Bone marrow (tissue), 2 donors: ENCODE data around the gene AGMO.

ENCODE experiments used
- DNase-seq, 2 donors: peaks; one replicate each; lab custom pipeline; 2025; lab: John Stamatoyannopoulos, UW

The AGMO gene

GRCh38 chr7:15397159-15397550, 164.7 kb downstream of the AGMO start:
- DNase-seq = no peak

GRCh38 chr7:15396210-15397158, 165.3 kb downstream of the AGMO start:
- no peak for DNase-seq

- no peak for DNase-seq
Measured at GRCh38 chr7:15389073-15389472, 172.7 kb downstream of the AGMO start.

- DNase-seq = no peak
Measured at GRCh38 chr7:15378494-15379145, 183.2 kb downstream of the AGMO start.

GRCh38 chr7:15376600-15376999, 185.2 kb downstream of the AGMO start:
- DNase-seq = no peak

- DNase-seq = no peak
Measured at GRCh38 chr7:15370441-15370840, 191.4 kb downstream of the AGMO start.

GRCh38 chr7:15368653-15369052, 193.2 kb downstream of the AGMO start:
- DNase-seq = no peak

GRCh38 chr7:15367897-15368296, 193.9 kb downstream of the AGMO start:
- no peak for DNase-seq

GRCh38 chr7:15358112-15358511, 203.7 kb downstream of the AGMO start:
- no peak for DNase-seq

GRCh38 chr7:15352421-15353206, 209.2 kb downstream of the AGMO start:
- DNase-seq = no peak

- DNase-seq = no peak
Measured at GRCh38 chr7:15345216-15345615, 216.6 kb downstream of the AGMO start.

GRCh38 chr7:15341817-15342216, 220.0 kb downstream of the AGMO start:
- DNase-seq = no peak

- DNase-seq = no peak
Measured at GRCh38 chr7:15336146-15336545, 225.7 kb downstream of the AGMO start.

- DNase-seq = no peak
Measured at GRCh38 chr7:15335390-15335789, 226.4 kb downstream of the AGMO start.

GRCh38 chr7:15334536-15335263, 227.1 kb downstream of the AGMO start:
- no peak for DNase-seq

GRCh38 chr7:15332956-15333355, 228.9 kb downstream of the AGMO start:
- DNase-seq = no peak

GRCh38 chr7:15330943-15331342, 230.9 kb downstream of the AGMO start:
- no peak for DNase-seq

- no peak for DNase-seq
Measured at GRCh38 chr7:15327001-15327400, 234.8 kb downstream of the AGMO start.

GRCh38 chr7:15326044-15326644, 235.7 kb downstream of the AGMO start:
- no peak for DNase-seq

GRCh38 chr7:15323550-15323949, 238.3 kb downstream of the AGMO start:
- DNase-seq = no peak

GRCh38 chr7:15317215-15317614, 244.6 kb downstream of the AGMO start:
- no peak for DNase-seq
